K562 (cell line): ENCODE measurements around the gene GCK. TPM values are rescaled to one million over a fixed set of nuclear protein-coding genes. Genes with fewer than 3 reads are reported as not detected.

ENCODE experiments used
- ATAC-seq: fragments of 200-7000 bp; cut with Tn5 transposase; 3 replicates; pipeline ENCODE4 v1.9.1; 2020; ENCODE audit warnings: moderate library complexity
- BruUV-seq: library from RNA; stranded (reverse); fragments of 400-500 nt; replicated peaks from 2 replicates; lab custom pipeline; 2021; lab: Mats Ljungman, UMichigan
- CTCF ChIA-PET: fragments of 300-600 bp; formaldehyde crosslinking; extraction: SDS; loops from one replicate; lab custom pipeline; 2021; ENCODE audit warnings: low intra/inter-chr PET ratio; lab: Yijun Ruan, JAX
- POLR2A ChIA-PET: fragments of 300-600, 350-650 bp; sonication (Branson Sonifier 250); formaldehyde crosslinking; extraction: SDS; loops from one replicate; lab custom pipeline; 2021; ENCODE audit warnings: antibody characterized with exemption, inconsistent platforms; lab: Yijun Ruan, JAX
- DNase-seq, 4 experiments: peaks; one replicate each; pipeline versions ENCODE4 v3.0.0 to v3.0.0-alpha.2; 2011 to 2018; ENCODE audit warnings: low spot score in 3 of 4, mixed read lengths in 3 of 4; ENCODE audit errors: extremely low read depth in 1 of 4
- FAIRE-seq: peaks from 2 replicates; lab custom pipeline; 2011; peaks lifted over from hg19 to GRCh38; lab: Jason Lieb, UNC
- H2AFZ ChIP-seq: 2 replicates; pipeline ENCODE4 v1.6.0; 2011; ENCODE audit warnings: low read depth, low read length, control low read depth, inconsistent platforms
- H3K27ac ChIP-seq: fragments of 200-600 bp; 3 replicates; pipeline ENCODE4 v1.8.0; 2011; ENCODE audit warnings: low read depth, mild to moderate bottlenecking, control low read depth, inconsistent platforms, low read length, moderate library complexity, mixed read lengths; ENCODE audit errors: extremely low read depth
- H3K27me3 ChIP-seq, 2 experiments: fragments of 300-600 bp in 1 of 2; 2 replicates in 1 of 2; 3 replicates in 1 of 2; pipeline versions ENCODE4 v1.6.0 to v1.8.0; 2011; ENCODE audit warnings: inconsistent platforms in 2 of 2, low read length in 2 of 2, mild to moderate bottlenecking in 1 of 2, mixed read lengths in 1 of 2, moderate library complexity in 1 of 2; ENCODE audit not compliant: control insufficient read depth in 2 of 2, insufficient read depth in 2 of 2
- H3K36me3 ChIP-seq: fragments of 300-600 bp; 3 replicates; pipeline ENCODE4 v1.8.0; 2011; ENCODE audit warnings: mild to moderate bottlenecking, low read length, inconsistent platforms; ENCODE audit not compliant: control insufficient read depth, insufficient read depth
- H3K4me1 ChIP-seq, 2 experiments: fragments of 200-600 bp in 1 of 2; replicated peaks in 1 of 2; 2 replicates in 1 of 2; 3 replicates in 1 of 2; pipeline versions ENCODE4 v1.5.1 to v1.8.0; 2011; ENCODE audit warnings: inconsistent platforms in 2 of 2, low read length in 2 of 2, mild to moderate bottlenecking in 1 of 2, mixed read lengths in 1 of 2, moderate library complexity in 1 of 2; ENCODE audit not compliant: control insufficient read depth in 2 of 2, insufficient read depth in 2 of 2
- H3K4me2 ChIP-seq: 2 replicates; pipeline ENCODE4 v1.6.1; 2011; ENCODE audit warnings: low read length, control low read depth, inconsistent platforms, mixed read lengths; ENCODE audit not compliant: insufficient read depth
- H3K4me3 ChIP-seq: fragments of 200-600 bp; sonication (generic), shearing (Covaris generic); 2 replicates; pipeline ENCODE4 v1.5.1; 2016; ENCODE audit warnings: control low read depth, inconsistent platforms
- H3K79me2 ChIP-seq: fragments of 200-600 bp; 3 replicates; pipeline ENCODE4 v1.8.0; 2011; ENCODE audit warnings: low read length, inconsistent platforms; ENCODE audit not compliant: control insufficient read depth, insufficient read depth
- H3K9ac ChIP-seq, 2 experiments: 2 replicates each; pipeline versions ENCODE4 v1.6.0 to v1.6.1; 2011; ENCODE audit warnings: low read depth in 2 of 2, low read length in 2 of 2, control low read depth in 1 of 2, inconsistent platforms in 1 of 2, mild to moderate bottlenecking in 1 of 2, mixed read lengths in 1 of 2; ENCODE audit not compliant: insufficient read depth in 1 of 2
- H3K9me1 ChIP-seq: one replicate; pipeline ENCODE4 v1.6.0; 2011; ENCODE audit warnings: inconsistent platforms, mild to moderate bottlenecking, low read length, moderate library complexity; ENCODE audit not compliant: control insufficient read depth, insufficient read depth
- H3K9me3 ChIP-seq: replicated peaks from 2 replicates; pipeline ENCODE4 v1.5.1; 2011; ENCODE audit warnings: low read depth, low read length, inconsistent platforms; ENCODE audit not compliant: control insufficient read depth, insufficient read depth
- H4K20me1 ChIP-seq: replicated peaks from 2 replicates; pipeline ENCODE4 v1.6.1; 2011; ENCODE audit warnings: low read length, inconsistent platforms, mixed read lengths; ENCODE audit not compliant: control insufficient read depth, insufficient read depth
- BDP1 ChIP-seq: IDR thresholded peaks from 3 replicates; pipeline ENCODE4 v1.6.1; 2011; ENCODE audit not compliant: insufficient read length, insufficient read depth
- EGR1 ChIP-seq: fragments of 450-650 bp; conservative IDR thresholded peaks from 2 replicates; pipeline ENCODE4 v1.6.1; 2017; ENCODE audit warnings: mild to moderate bottlenecking
- ESRRB ChIP-seq: fragments of 250-450 bp; sonication (Bioruptor Pico); IDR thresholded peaks from 2 replicates; pipeline ENCODE4 v1.5.0; 2020; ENCODE audit warnings: mild to moderate bottlenecking, moderate library complexity, borderline replicate concordance
- FOXK1 ChIP-seq: sonication (generic); formaldehyde crosslinking; IDR thresholded peaks from 2 replicates; pipeline ENCODE4 v1.8.0; 2022; ENCODE audit warnings: missing genetic modification reagents, mild to moderate bottlenecking, borderline replicate concordance
- MED1 ChIP-seq: sonication (generic); formaldehyde crosslinking; IDR thresholded peaks from 2 replicates; pipeline ENCODE4 v1.8.1; 2023; ENCODE audit warnings: missing genetic modification reagents, borderline replicate concordance
- MTA1 ChIP-seq: fragments of 450-650 bp; IDR thresholded peaks from 2 replicates; pipeline ENCODE4 v1.6.1; 2017; ENCODE audit warnings: borderline replicate concordance
- PHB ChIP-seq: fragments of 250-450 bp; sonication (Bioruptor Pico); IDR thresholded peaks from 2 replicates; pipeline ENCODE4 v1.5.0; 2021
- RBM15 ChIP-seq: fragments of 200-400 bp; formaldehyde crosslinking; IDR thresholded peaks from 2 replicates; pipeline ENCODE4 v1.6.1; 2018; ENCODE audit warnings: mild to moderate bottlenecking, low read length, moderate library complexity; ENCODE audit not compliant: insufficient read depth
- ZNF124 ChIP-seq: sonication (generic); formaldehyde crosslinking; IDR thresholded peaks from 2 replicates; pipeline ENCODE4 v1.8.1; 2022; ENCODE audit warnings: missing genetic modification reagents
- ZNF79 ChIP-seq: fragments of 250-450 bp; sonication (Bioruptor Pico); IDR thresholded peaks from 2 replicates; pipeline ENCODE4 v1.4.0; 2020; ENCODE audit warnings: low read depth, mild to moderate bottlenecking, moderate library complexity
- WGBS: fragments of 100-300 bp; shearing (Covaris generic); methylation state at CpG from one replicate; pipeline ENCODE4 v1.1.6; 2016; ENCODE audit warnings: low coverage, mixed read lengths; ENCODE audit not compliant: insufficient coverage; ENCODE audit errors: missing lambda C conversion rate; 5-methylcytosine and 5-hydroxymethylcytosine counted together
- in situ Hi-C: fragments of 300-500 bp; cut with MboI; formaldehyde crosslinking; loops from 4 replicates; pipeline ENCODE4 v1.15.0; 2018; ENCODE audit warnings: inconsistent platforms, mixed read lengths
- intact Hi-C: fragments of 100-400 bp; cut with micrococcal nuclease; formaldehyde crosslinking; loops from 2 replicates; pipeline ENCODE4 v1.14.2; 2022
- polyA plus RNA-seq, 8 experiments: library from polyadenylated mRNA; depleted of rRNA in 4 of 8; stranded (reverse) in 5 of 8; unstranded in 3 of 8; fragments of >200 nt; fragmentation: Nextera tagmentation in 2 of 8; fragmentation: Illumina TruSeq in 1 of 8; extraction: Ambion mirVana in 2 of 8; extraction: Trizol in 1 of 8; gene quantifications; 2 replicates each; pipeline versions ENCODE4 v1.2.1 to v1.2.3, GENCODE V29; 2011 to 2014; ENCODE audit warnings: inconsistent platforms in 1 of 8, missing spikeins in 1 of 8
- total RNA-seq, 7 experiments: library from RNA; depleted of rRNA in 6 of 7; stranded (reverse); fragments of >200 nt in 6 of 7; fragmentation: Illumina TruSeq in 2 of 7; extraction: Trizol in 2 of 7; gene quantifications; 2 replicates each; pipeline versions ENCODE4 v1.2.1 to v1.2.3, GENCODE V29; 2011 to 2021; ENCODE audit warnings: low replicate concordance in 1 of 7
- TF ChIP-seq, protein P1 (sequence below): sonication (generic); formaldehyde crosslinking; IDR thresholded peaks from 2 replicates; pipeline ENCODE4 v1.8.0; 2023; ENCODE audit warnings: missing genetic modification reagents, mild to moderate bottlenecking, borderline replicate concordance
- TF ChIP-seq, protein P2 (sequence below): sonication (generic); formaldehyde crosslinking; IDR thresholded peaks from 2 replicates; pipeline ENCODE4 v1.8.0; 2022; ENCODE audit warnings: mild to moderate bottlenecking, missing genetic modification reagents
- TF ChIP-seq, protein P3 (sequence below): sonication (generic); formaldehyde crosslinking; IDR thresholded peaks from 2 replicates; pipeline ENCODE4 v1.9.0; 2022; ENCODE audit warnings: mild to moderate bottlenecking, missing genetic modification reagents

The GCK gene
- total and polyA plus RNA-seq, 9 of the 15 experiments (the other 6 are each of a cell fraction or from before 2014, with no cell fraction given): 0.11 to 0.55 (median 0.16) TPM; not detected in 3

DNA sequence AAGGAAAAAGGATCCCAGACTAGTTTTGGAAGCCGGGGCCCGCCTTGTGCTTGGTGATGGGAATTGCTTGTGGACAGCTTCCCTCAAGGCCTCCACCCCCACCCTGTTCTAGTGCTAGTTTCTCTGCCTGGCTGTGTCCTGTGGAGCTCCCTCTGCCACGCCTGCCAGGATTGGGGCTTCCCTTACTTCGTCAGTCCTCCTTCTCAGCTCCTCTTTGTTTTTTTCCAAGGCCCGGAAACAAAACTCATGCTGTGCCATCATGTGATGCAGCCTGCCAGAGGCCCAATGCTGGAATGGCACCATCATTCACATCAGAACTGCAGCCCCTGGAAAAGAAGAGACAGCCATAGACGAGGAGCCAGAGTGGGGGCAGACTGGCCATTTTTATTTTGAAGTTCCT, 22.8 kb upstream of the GCK start:
- Histone ChIP-seq H4K20me1 (peaks cover 15% of the 10 kb centered on the region), H3K36me3 (peaks cover 60% of the 10 kb centered on the region; the same call in 2 of the 3 replicates)
- CTCF ChIA-PET: no interaction called here
- TF ChIP-seq FOXK1 (CRISPR knock-in tag): no peak
- TF ChIP-seq, protein P1, sequence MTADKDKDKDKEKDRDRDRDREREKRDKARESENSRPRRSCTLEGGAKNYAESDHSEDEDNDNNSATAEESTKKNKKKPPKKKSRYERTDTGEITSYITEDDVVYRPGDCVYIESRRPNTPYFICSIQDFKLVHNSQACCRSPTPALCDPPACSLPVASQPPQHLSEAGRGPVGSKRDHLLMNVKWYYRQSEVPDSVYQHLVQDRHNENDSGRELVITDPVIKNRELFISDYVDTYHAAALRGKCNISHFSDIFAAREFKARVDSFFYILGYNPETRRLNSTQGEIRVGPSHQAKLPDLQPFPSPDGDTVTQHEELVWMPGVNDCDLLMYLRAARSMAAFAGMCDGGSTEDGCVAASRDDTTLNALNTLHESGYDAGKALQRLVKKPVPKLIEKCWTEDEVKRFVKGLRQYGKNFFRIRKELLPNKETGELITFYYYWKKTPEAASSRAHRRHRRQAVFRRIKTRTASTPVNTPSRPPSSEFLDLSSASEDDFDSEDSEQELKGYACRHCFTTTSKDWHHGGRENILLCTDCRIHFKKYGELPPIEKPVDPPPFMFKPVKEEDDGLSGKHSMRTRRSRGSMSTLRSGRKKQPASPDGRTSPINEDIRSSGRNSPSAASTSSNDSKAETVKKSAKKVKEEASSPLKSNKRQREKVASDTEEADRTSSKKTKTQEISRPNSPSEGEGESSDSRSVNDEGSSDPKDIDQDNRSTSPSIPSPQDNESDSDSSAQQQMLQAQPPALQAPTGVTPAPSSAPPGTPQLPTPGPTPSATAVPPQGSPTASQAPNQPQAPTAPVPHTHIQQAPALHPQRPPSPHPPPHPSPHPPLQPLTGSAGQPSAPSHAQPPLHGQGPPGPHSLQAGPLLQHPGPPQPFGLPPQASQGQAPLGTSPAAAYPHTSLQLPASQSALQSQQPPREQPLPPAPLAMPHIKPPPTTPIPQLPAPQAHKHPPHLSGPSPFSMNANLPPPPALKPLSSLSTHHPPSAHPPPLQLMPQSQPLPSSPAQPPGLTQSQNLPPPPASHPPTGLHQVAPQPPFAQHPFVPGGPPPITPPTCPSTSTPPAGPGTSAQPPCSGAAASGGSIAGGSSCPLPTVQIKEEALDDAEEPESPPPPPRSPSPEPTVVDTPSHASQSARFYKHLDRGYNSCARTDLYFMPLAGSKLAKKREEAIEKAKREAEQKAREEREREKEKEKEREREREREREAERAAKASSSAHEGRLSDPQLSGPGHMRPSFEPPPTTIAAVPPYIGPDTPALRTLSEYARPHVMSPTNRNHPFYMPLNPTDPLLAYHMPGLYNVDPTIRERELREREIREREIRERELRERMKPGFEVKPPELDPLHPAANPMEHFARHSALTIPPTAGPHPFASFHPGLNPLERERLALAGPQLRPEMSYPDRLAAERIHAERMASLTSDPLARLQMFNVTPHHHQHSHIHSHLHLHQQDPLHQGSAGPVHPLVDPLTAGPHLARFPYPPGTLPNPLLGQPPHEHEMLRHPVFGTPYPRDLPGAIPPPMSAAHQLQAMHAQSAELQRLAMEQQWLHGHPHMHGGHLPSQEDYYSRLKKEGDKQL (CRISPR knock-in tag): no peak
- no peak for TF ChIP-seq ZNF79 (CRISPR knock-in tag)
- TF ChIP-seq PHB (CRISPR knock-in tag): no peak
- TF ChIP-seq MED1 (CRISPR knock-in tag): no peak
- no peak for TF ChIP-seq ZNF124 (CRISPR knock-in tag)
- TF ChIP-seq RBM15: no peak
- no peak for TF ChIP-seq MTA1
- TF ChIP-seq, protein P2, sequence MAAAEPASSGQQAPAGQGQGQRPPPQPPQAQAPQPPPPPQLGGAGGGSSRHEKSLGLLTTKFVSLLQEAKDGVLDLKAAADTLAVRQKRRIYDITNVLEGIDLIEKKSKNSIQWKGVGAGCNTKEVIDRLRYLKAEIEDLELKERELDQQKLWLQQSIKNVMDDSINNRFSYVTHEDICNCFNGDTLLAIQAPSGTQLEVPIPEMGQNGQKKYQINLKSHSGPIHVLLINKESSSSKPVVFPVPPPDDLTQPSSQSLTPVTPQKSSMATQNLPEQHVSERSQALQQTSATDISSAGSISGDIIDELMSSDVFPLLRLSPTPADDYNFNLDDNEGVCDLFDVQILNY: no peak
- no peak for TF ChIP-seq EGR1
- no peak for TF ChIP-seq ESRRB (CRISPR knock-in tag)
- TF ChIP-seq, protein P3, sequence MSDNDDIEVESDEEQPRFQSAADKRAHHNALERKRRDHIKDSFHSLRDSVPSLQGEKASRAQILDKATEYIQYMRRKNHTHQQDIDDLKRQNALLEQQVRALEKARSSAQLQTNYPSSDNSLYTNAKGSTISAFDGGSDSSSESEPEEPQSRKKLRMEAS (CRISPR knock-in tag): no peak
- no peak for TF ChIP-seq BDP1
- TF ChIP-seq, all 486 proteins: peak for 0
- intact Hi-C loops (no loop called here), in situ Hi-C loops (no loop called here)
- Histone ChIP-seq H3K4me1 (peaks cover 13 to 23% of the 10 kb centered on the region in 2 experiments; a peak in 4 of 5 replicates), H3K4me3 (no peak overlapping the region), H2AFZ (no peak overlapping the region), H3K9me1 (peaks cover 9% of the 10 kb centered on the region), H3K9me3 (no peaks in the 10 kb centered on the region), H3K79me2 (no peaks in the 10 kb centered on the region), H3K9ac (no peak overlapping the region), H3K27ac (no peak overlapping the region), H3K4me2 (no peak overlapping the region), H3K27me3 (no peaks in the 10 kb centered on the region)
- POLR2A ChIA-PET: interaction anchor here (0.6 to 0.7 kb wide), 2 partner anchors 11 to 753 kb away, joined by 3 to 4 read pairs; partner anchors contain the start of gene YKT6
- DNase-seq: no peak
- BruUV-seq: no TSS peak
- no peak for ATAC-seq
- FAIRE-seq: no peak
- 81% methylated on average over 6 of the region's 6 CpGs for WGBS
